ENCODE data around the gene CCDC24. TPM values are rescaled to one million over a fixed set of nuclear protein-coding genes. Genes with fewer than 3 reads are reported as not detected.

Gene CCDC24
- total and polyA plus RNA-seq, 10 donors, result 3.3 to 25.9 (median 5.6) TPM

- Histone ChIP-seq H3K27ac (peak overlapping the region in 7 of 8 donors; percentile 32 to 69 (median 47)), H3K27me3 (replicated peaks in 1 of 7) (peaks cover 0 to 6% (median 0%) of the 10 kb centered on the region in 7 donors), H3K4me3 (peak overlapping the region in 1 of 8 donors; percentile 11), H3K9me3 (no peaks in the 10 kb centered on the region), H3K36me3 (peaks cover 0 to 19% (median 0%) of the 10 kb centered on the region in 6 donors), H3K4me1 (peaks cover 1 to 46% (median 25%) of the 10 kb centered on the region in 6 donors)
- 78 to 88% (median 85%) methylated on average over 12 of the region's 12 CpGs for WGBS, 5 donors
- intact Hi-C loops (cut with DNase I; ENCODE audit: low total_unique reads), result no loop called here
- DNase-seq, result no peak
- TF ChIP-seq CTCF (IDR thresholded peaks at IDR 0.05 in 8 of 11, conservative IDR thresholded peaks at IDR 0.05 in 3 of 11), result no peak
- no peak for TF ChIP-seq POLR2A (IDR thresholded peaks at IDR 0.05)
- TF ChIP-seq POLR2AphosphoS5 (IDR thresholded peaks at IDR 0.05), result no peak
These were observed 8.0 kb upstream of the CCDC24 start for GRCh38 chr1:43983253-43983899.

- Histone ChIP-seq H3K9me3 (no peaks in the 10 kb centered on the region), H3K4me1 (peaks cover 0 to 35% (median 14%) of the 10 kb centered on the region in 6 donors), H3K36me3 (peaks cover 0 to 18% (median 0%) of the 10 kb centered on the region in 6 donors), H3K4me3 (no peak overlapping the region), H3K27ac (no peak overlapping the region), H3K27me3 (replicated peaks in 1 of 7) (no peaks in the 10 kb centered on the region)
- intact Hi-C loops (cut with DNase I; ENCODE audit: low total_unique reads), result no loop called here
- 94 to 99% (median 95%) methylated on average over 14 to 16 of the region's 16 CpGs for WGBS, 5 donors
- no peak for DNase-seq
- no peak for TF ChIP-seq POLR2AphosphoS5 (IDR thresholded peaks at IDR 0.05)
- TF ChIP-seq CTCF (IDR thresholded peaks at IDR 0.05 in 8 of 11, conservative IDR thresholded peaks at IDR 0.05 in 3 of 11), result no peak
- no peak for TF ChIP-seq POLR2A (IDR thresholded peaks at IDR 0.05)
These were observed 6.5 kb upstream of the CCDC24 start for GRCh38 chr1:43984855-43985254.

- Histone ChIP-seq H3K36me3 (peaks cover 0 to 18% (median 0%) of the 10 kb centered on the region in 6 donors), H3K27ac (no peak overlapping the region), H3K9me3 (no peaks in the 10 kb centered on the region), H3K4me1 (peaks cover 0 to 31% (median 12%) of the 10 kb centered on the region in 6 donors), H3K27me3 (replicated peaks in 1 of 7) (no peaks in the 10 kb centered on the region), H3K4me3 (no peak overlapping the region)
- no peak for DNase-seq
- intact Hi-C loops (cut with DNase I; ENCODE audit: low total_unique reads), result no loop called here
- 83 to 93% (median 89%) methylated on average over 4 of the region's 4 CpGs for WGBS, 5 donors
- no peak for TF ChIP-seq POLR2AphosphoS5 (IDR thresholded peaks at IDR 0.05)
- no peak for TF ChIP-seq CTCF (IDR thresholded peaks at IDR 0.05 in 8 of 11, conservative IDR thresholded peaks at IDR 0.05 in 3 of 11)
- TF ChIP-seq POLR2A (IDR thresholded peaks at IDR 0.05), result no peak
These were observed 5.3 kb upstream of the CCDC24 start for GRCh38 chr1:43985984-43986595.

- Histone ChIP-seq H3K36me3 (peaks cover 0 to 18% (median 0%) of the 10 kb centered on the region in 6 donors), H3K9me3 (no peaks in the 10 kb centered on the region), H3K27ac (no peak overlapping the region), H3K4me3 (no peak overlapping the region), H3K27me3 (replicated peaks in 1 of 7) (no peaks in the 10 kb centered on the region), H3K4me1 (peaks cover 0 to 32% (median 11%) of the 10 kb centered on the region in 6 donors)
- intact Hi-C loops (cut with DNase I; ENCODE audit: low total_unique reads), result no loop called here
- no peak for TF ChIP-seq POLR2AphosphoS5 (IDR thresholded peaks at IDR 0.05)
- no peak for TF ChIP-seq CTCF (IDR thresholded peaks at IDR 0.05 in 8 of 11, conservative IDR thresholded peaks at IDR 0.05 in 3 of 11)
- WGBS, 5 donors, result 84 to 90% (median 87%) methylated on average over 6 of the region's 6 CpGs
- DNase-seq, result no peak
These were observed 4.7 kb upstream of the CCDC24 start for GRCh38 chr1:43986712-43987111.
